HEK293 (cell line): ENCODE results near the gene KRTAP21-2.

Experiments
- CTCF ChIP-seq: fragments of 450-650 bp; formaldehyde crosslinking; IDR thresholded peaks from 2 replicates; pipeline ENCODE4 v1.5.1; 2016; ENCODE audit warnings: missing biosample characterization, missing genetic modification characterization
- KLF16 ChIP-seq: fragments of 450-650 bp; formaldehyde crosslinking; IDR thresholded peaks from 2 replicates; pipeline ENCODE4 v1.5.1; 2017; ENCODE audit warnings: missing biosample characterization, missing genetic modification characterization
- REST ChIP-seq: fragments of 450-650 bp; formaldehyde crosslinking; IDR thresholded peaks from 2 replicates; pipeline ENCODE4 v1.5.1; 2016; ENCODE audit warnings: missing biosample characterization, missing genetic modification characterization
- SALL2 ChIP-seq: fragments of 450-650 bp; formaldehyde crosslinking; IDR thresholded peaks from 2 replicates; pipeline ENCODE4 v1.5.0; 2017; ENCODE audit warnings: missing biosample characterization, mild to moderate bottlenecking, missing genetic modification characterization, borderline replicate concordance
- SCRT1 ChIP-seq: fragments of 450-650 bp; formaldehyde crosslinking; IDR thresholded peaks from 2 replicates; pipeline ENCODE4 v1.5.1; 2016; ENCODE audit warnings: missing biosample characterization, missing genetic modification characterization, borderline replicate concordance
- ZNF146 ChIP-seq: fragments of 450-650 bp; formaldehyde crosslinking; IDR thresholded peaks from 2 replicates; pipeline ENCODE4 v1.5.1; 2016; ENCODE audit warnings: missing biosample characterization, missing genetic modification characterization
- ZNF311 ChIP-seq: fragments of 450-650 bp; formaldehyde crosslinking; IDR thresholded peaks from 2 replicates; pipeline ENCODE4 v1.5.1; 2017; ENCODE audit warnings: missing biosample characterization, missing genetic modification characterization, borderline replicate concordance
- ZNF76 ChIP-seq: fragments of 450-650 bp; formaldehyde crosslinking; IDR thresholded peaks from 2 replicates; pipeline ENCODE4; 2016; ENCODE audit warnings: low read depth, missing biosample characterization, missing genetic modification characterization, borderline replicate concordance
- ZNF830 ChIP-seq: fragments of 450-650 bp; IDR thresholded peaks from 2 replicates; pipeline ENCODE4 v1.5.0; 2018; ENCODE audit warnings: missing biosample characterization, missing genetic modification characterization, low read depth, mild to moderate bottlenecking, moderate library complexity
- TF ChIP-seq, protein P1 (sequence below): fragments of 450-650 bp; formaldehyde crosslinking; IDR thresholded peaks from 2 replicates; pipeline ENCODE4 v1.5.1; 2016; ENCODE audit warnings: missing biosample characterization, missing genetic modification characterization, low read depth

GRCh38 chr21:30714456-30714855 lies 32.6 kb downstream of the KRTAP21-2 start:
- TF ChIP-seq CTCF (tag by site-specific recombination): no peak
- TF ChIP-seq SCRT1: no peak
- no peak for TF ChIP-seq ZNF311 (tag by site-specific recombination)
- TF ChIP-seq REST (tag by site-specific recombination): no peak
- TF ChIP-seq KLF16 (tag by site-specific recombination): no peak
- no peak for TF ChIP-seq ZNF76 (tag by site-specific recombination)
- no peak for TF ChIP-seq ZNF146
- TF ChIP-seq ZNF830 (tag by site-specific recombination): no peak
- TF ChIP-seq, protein P1, sequence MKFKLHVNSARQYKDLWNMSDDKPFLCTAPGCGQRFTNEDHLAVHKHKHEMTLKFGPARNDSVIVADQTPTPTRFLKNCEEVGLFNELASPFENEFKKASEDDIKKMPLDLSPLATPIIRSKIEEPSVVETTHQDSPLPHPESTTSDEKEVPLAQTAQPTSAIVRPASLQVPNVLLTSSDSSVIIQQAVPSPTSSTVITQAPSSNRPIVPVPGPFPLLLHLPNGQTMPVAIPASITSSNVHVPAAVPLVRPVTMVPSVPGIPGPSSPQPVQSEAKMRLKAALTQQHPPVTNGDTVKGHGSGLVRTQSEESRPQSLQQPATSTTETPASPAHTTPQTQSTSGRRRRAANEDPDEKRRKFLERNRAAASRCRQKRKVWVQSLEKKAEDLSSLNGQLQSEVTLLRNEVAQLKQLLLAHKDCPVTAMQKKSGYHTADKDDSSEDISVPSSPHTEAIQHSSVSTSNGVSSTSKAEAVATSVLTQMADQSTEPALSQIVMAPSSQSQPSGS (tag by site-specific recombination): no peak
- TF ChIP-seq SALL2: no peak
